ENCODE measurements around the gene GPR137. TPM values are rescaled to one million over a fixed set of nuclear protein-coding genes. Genes with fewer than 3 reads are reported as not detected.

The GPR137 gene
- total and polyA plus RNA-seq, 9 of the 15 experiments (the other 6 are each of a cell fraction or from before 2014, with no cell fraction given): 0.32 to 26.7 (median 10.7) TPM

GRCh38 chr11:64269540-64270220 lies 16.0 kb upstream of the GPR137 start (continued):
- TF ChIP-seq ZBTB40 (IDR thresholded peaks at IDR 0.05): peak; percentile 100
- no peak for TF ChIP-seq ZBTB40 (CRISPR knock-in tag; IDR thresholded peaks at IDR 0.05)
- TF ChIP-seq HMGN3 (IDR thresholded peaks at IDR 0.05; ENCODE audit: borderline replicate concordance, extremely low read depth, insufficient read length, low read depth, low read length): no peak
- peak; percentile 27; the same call in 1 of the 2 replicates for TF ChIP-seq NFIC (IDR thresholded peaks at IDR 0.05)
- TF ChIP-seq ZFX (CRISPR knock-in tag; IDR thresholded peaks at IDR 0.05): peak; percentile 90
- TF ChIP-seq NBN (IDR thresholded peaks at IDR 0.05; ENCODE audit: low read depth): no peak
- no peak for TF ChIP-seq ZNF146 (CRISPR knock-in tag; IDR thresholded peaks at IDR 0.05; ENCODE audit: unreplicated experiment)
- TF ChIP-seq THAP7 (CRISPR knock-in tag; IDR thresholded peaks at IDR 0.05): no peak
- TF ChIP-seq IRF2 (CRISPR knock-in tag; IDR thresholded peaks at IDR 0.05): no peak
- TF ChIP-seq GATAD2A (IDR thresholded peaks at IDR 0.05): no peak
- no peak for TF ChIP-seq GTF2B (IDR thresholded peaks at IDR 0.05; ENCODE audit: extremely low read depth, insufficient read length)
- TF ChIP-seq FOXM1 (IDR thresholded peaks at IDR 0.05; ENCODE audit: low read depth): peak; percentile 9; the same call in 1 of the 2 replicates
- no peak for TF ChIP-seq FOXM1 (CRISPR knock-in tag; IDR thresholded peaks at IDR 0.05; ENCODE audit: low read depth)
- TF ChIP-seq KDM4B (IDR thresholded peaks at IDR 0.05; ENCODE audit: borderline replicate concordance in 2 of 2, low read depth in 1 of 2): peak in 1 of 2 experiments; percentile 97; a peak in 2 of 4 replicates
- no peak for TF ChIP-seq ZNF24 (IDR thresholded peaks at IDR 0.05)
- TF ChIP-seq POLR2AphosphoS5 (IDR thresholded peaks at IDR 0.05; ENCODE audit: control insufficient read depth, insufficient read depth, low read depth, low read length): peak; percentile 65
- peak; percentile 10; the same call in 1 of the 2 replicates for TF ChIP-seq ZNF77 (CRISPR knock-in tag; IDR thresholded peaks at IDR 0.05)
